Vagina (tissue), 2 donors: Measurements from ENCODE around the gene FAM171A1. TPM values are rescaled to one million over a fixed set of nuclear protein-coding genes. Genes with fewer than 3 reads are reported as not detected.
"Not testable (repeated sequence)": the region's sequence is repeated elsewhere in the genome, so short reads cannot be mapped to it uniquely, and the experiment has no call there.

Experiments used
- DNase-seq, 2 donors: peaks; one replicate each; pipeline ENCODE4 v3.0.0-alpha.2; 2017; ENCODE audit errors: extremely low spot score in 2 of 2
- H3K27ac ChIP-seq: fragments of 200-600 bp; sonication (generic); one replicate; pipeline ENCODE4 v1.5.1; 2019
- H3K27me3 ChIP-seq: fragments of 200-600 bp; sonication (generic); one replicate; pipeline ENCODE4 v1.5.1; 2019
- H3K36me3 ChIP-seq, 2 donors: fragments of 200-600 bp; sonication (generic); one replicate each; pipeline ENCODE4 v1.5.1; 2017 to 2019
- H3K4me1 ChIP-seq: fragments of 200-600 bp; sonication (generic); one replicate; pipeline ENCODE4 v1.5.1; 2019
- H3K4me3 ChIP-seq, 2 donors: fragments of 200-600 bp; sonication (generic); 1 replicate in 1 of 2; 2 replicates in 1 of 2; pipeline ENCODE4 v1.5.1; 2016 to 2019
- H3K9me3 ChIP-seq: fragments of 200-600 bp; sonication (generic); one replicate; pipeline ENCODE4 v1.5.1; 2019
- POLR2A ChIP-seq, 2 donors: fragments of 450-650 bp; IDR thresholded peaks; one replicate each; pipeline ENCODE4 v1.6.1; 2017; ENCODE audit warnings: antibody characterized with exemption in 2 of 2, mild to moderate bottlenecking in 2 of 2, moderate library complexity in 2 of 2
- POLR2AphosphoS5 ChIP-seq, 2 donors: sonication (generic); formaldehyde crosslinking; IDR thresholded peaks; one replicate each; pipeline ENCODE4 v1.9.0; 2017; ENCODE audit warnings: antibody characterized with exemption in 2 of 2, mild to moderate bottlenecking in 2 of 2, low read depth in 1 of 2; ENCODE audit not compliant: insufficient read depth in 1 of 2
- intact Hi-C: fragments of 100-400 bp; cut with DNase I; formaldehyde crosslinking; loops from one replicate; pipeline ENCODE4 v1.15.1; 2023
- total RNA-seq: library from RNA; depleted of rRNA; stranded (reverse); fragments of >200 nt; gene quantifications from one replicate; pipeline ENCODE4 v1.2.3, GENCODE V29; 2016
- TF ChIP-seq, protein P1 (sequence below), 3 experiments: fragments of 450-650 bp in 2 of 3; fragments of 200-600 bp in 1 of 3; sonication (generic) in 1 of 3; IDR thresholded peaks; one replicate each; pipeline ENCODE4 v1.5.1; 2017 to 2019; ENCODE audit warnings: antibody characterized with exemption in 3 of 3, mild to moderate bottlenecking in 2 of 3, moderate library complexity in 2 of 3

FAM171A1 gene
- total RNA-seq, 1 donor from 2014 or later, result 8.6 TPM

DNA sequence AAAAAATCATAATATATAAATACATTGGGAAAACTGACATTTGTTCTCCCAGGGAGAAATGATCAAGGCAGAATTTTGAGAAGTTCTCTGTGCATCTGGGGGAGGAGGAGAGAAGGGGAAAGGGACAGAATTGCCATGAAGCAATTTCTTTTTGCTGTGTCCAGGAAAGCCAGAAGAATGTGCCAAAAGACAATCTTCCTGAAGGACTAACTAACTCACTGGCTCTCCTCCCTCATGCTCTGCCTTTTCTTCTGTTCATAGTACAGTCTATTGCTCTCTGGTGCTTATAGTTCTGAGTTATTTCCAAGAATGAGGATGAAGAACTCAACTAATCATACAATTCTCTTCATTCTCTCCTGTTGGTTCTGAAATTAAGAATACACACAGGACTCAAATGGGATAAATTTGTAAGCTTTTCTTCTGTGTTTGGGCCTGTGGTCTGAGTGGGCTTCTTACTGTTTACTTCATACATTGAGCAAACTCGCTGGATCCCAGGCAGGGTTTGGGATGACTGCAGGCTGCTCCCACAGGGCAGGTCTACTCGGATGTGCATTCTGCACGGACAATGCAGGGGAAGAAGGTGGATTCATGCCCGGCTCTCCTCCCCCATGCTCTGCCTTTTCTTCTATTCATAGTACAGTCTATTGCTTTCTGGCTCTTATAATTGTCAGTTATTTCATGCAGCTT lies 22.2 kb upstream of the FAM171A1 start:
- intact Hi-C loops, result no loop called here
- no peak for TF ChIP-seq POLR2AphosphoS5 (IDR thresholded peaks at IDR 0.05; ENCODE audit: insufficient read depth in 1 of 2, low read depth in 1 of 2)
- TF ChIP-seq, protein P1, sequence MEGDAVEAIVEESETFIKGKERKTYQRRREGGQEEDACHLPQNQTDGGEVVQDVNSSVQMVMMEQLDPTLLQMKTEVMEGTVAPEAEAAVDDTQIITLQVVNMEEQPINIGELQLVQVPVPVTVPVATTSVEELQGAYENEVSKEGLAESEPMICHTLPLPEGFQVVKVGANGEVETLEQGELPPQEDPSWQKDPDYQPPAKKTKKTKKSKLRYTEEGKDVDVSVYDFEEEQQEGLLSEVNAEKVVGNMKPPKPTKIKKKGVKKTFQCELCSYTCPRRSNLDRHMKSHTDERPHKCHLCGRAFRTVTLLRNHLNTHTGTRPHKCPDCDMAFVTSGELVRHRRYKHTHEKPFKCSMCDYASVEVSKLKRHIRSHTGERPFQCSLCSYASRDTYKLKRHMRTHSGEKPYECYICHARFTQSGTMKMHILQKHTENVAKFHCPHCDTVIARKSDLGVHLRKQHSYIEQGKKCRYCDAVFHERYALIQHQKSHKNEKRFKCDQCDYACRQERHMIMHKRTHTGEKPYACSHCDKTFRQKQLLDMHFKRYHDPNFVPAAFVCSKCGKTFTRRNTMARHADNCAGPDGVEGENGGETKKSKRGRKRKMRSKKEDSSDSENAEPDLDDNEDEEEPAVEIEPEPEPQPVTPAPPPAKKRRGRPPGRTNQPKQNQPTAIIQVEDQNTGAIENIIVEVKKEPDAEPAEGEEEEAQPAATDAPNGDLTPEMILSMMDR (IDR thresholded peaks at IDR 0.05), result no peak
- TF ChIP-seq POLR2A (IDR thresholded peaks at IDR 0.05), result no peak
- Histone ChIP-seq H3K4me1 (no peaks in the 10 kb centered on the region), H3K4me3 (no peak overlapping the region), H3K27me3 (no peaks in the 10 kb centered on the region), H3K36me3 (no peaks in the 10 kb centered on the region), H3K27ac (no peak overlapping the region), H3K9me3 (no peaks in the 10 kb centered on the region)
- no peak for DNase-seq

DNA sequence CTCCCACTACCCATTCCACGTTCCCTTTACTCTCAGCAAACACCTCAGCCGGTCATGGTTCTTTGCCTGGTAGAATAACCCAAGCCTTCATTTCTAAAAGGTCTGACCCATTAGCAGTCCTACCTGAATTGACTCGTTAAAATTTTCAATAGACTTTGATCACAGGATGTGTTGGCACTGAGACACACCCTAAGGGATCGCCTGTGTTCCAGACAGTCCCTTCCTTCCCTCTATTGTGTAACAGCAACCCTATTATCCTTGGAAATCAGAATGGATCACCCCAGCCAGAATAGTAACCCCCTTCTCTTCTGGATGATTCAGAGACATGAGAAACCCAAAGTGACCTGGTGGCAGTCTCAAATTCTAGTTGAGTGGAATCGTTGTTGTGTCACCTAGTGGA lies 20.4 kb upstream of the FAM171A1 start:
- no peaks in the 10 kb centered on the region for H3K9me3 ChIP-seq
- no peak overlapping the region for H3K27ac ChIP-seq
- H3K4me1 ChIP-seq, result no peaks in the 10 kb centered on the region
- no peak for DNase-seq
- H3K36me3 ChIP-seq, result no peaks in the 10 kb centered on the region
- intact Hi-C loops, result no loop called here
- no peak overlapping the region for H3K4me3 ChIP-seq
- no peaks in the 10 kb centered on the region for H3K27me3 ChIP-seq
- TF ChIP-seq, protein P1 (IDR thresholded peaks at IDR 0.05), result no peak
- no peak for TF ChIP-seq POLR2AphosphoS5 (IDR thresholded peaks at IDR 0.05; ENCODE audit: insufficient read depth in 1 of 2, low read depth in 1 of 2)

GRCh38 chr10:15388172-15388571 lies 17.1 kb upstream of the FAM171A1 start:
- H3K36me3 ChIP-seq, H3K9me3 ChIP-seq, DNase-seq, intact Hi-C loops, H3K4me1 ChIP-seq, H3K27ac ChIP-seq, H3K4me3 ChIP-seq, H3K27me3 ChIP-seq: not testable (repeated sequence)

- peak in 1 of 2 donors; percentile 64 for DNase-seq
- Histone ChIP-seq H3K9me3 (no peaks in the 10 kb centered on the region), H3K4me3 (no peak overlapping the region), H3K27me3 (no peaks in the 10 kb centered on the region), H3K4me1 (no peaks in the 10 kb centered on the region), H3K27ac (no peak overlapping the region), H3K36me3 (no peaks in the 10 kb centered on the region)
- no peak for TF ChIP-seq POLR2A (IDR thresholded peaks at IDR 0.05)
- no peak for TF ChIP-seq POLR2AphosphoS5 (IDR thresholded peaks at IDR 0.05; ENCODE audit: insufficient read depth in 1 of 2, low read depth in 1 of 2)
- TF ChIP-seq, protein P1 (IDR thresholded peaks at IDR 0.05), result no peak
- intact Hi-C loops, result no loop called here
These were observed 15.9 kb upstream of the FAM171A1 start for GRCh38 chr10:15387021-15387420.

DNA sequence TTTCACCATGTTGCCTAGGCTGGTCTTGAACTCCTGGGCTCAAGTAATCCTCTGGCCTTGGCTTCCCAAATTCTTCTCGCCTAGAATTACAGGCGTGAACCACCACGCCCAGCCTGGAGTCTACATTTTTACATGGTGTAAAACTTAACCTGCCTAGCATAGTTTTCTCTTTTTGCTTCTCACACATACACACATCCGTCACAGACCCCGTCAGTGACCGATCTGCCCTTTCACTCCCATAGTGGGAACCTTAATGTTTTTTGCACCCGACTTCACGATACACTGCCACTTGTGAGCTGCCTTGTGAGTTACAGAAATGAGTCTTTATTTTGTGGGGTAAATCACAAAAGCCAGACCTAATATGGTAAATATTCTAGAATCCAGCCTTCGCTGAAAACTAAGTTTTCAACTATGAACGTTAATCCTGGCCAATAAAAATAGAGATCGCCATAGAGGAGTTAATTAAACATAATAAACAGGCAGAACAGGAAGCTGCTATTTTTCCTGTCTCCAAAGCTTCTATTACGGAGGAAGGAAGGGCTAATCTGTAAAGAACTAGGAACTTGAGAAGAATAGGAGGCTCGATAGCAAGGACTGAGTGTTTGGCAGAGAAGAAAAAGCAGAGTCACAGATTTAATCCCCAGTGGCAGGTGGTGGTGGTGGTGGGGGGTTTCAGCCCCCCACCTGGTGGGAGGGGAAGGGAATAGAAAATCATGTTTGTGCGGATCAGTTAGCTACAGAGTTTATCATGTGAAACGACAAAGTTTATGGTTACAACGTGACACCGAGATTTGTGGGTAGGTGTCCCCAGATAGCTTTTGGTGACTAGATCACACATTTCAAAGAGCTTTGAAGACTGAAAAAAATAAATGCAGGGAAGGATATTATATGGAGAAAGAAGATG lies 14.7 kb upstream of the FAM171A1 start:
- H3K27ac ChIP-seq, result no peak overlapping the region
- H3K4me1 ChIP-seq, result no peaks in the 10 kb centered on the region

More for the DNA sequence above, 14.7 kb upstream of the FAM171A1 start:
- peak in 1 of 2 donors; percentile 60 for DNase-seq
- no peak for TF ChIP-seq POLR2A (IDR thresholded peaks at IDR 0.05)
- peak in 1 of 2 donors; percentile 65 for TF ChIP-seq POLR2AphosphoS5 (IDR thresholded peaks at IDR 0.05; ENCODE audit: insufficient read depth in 1 of 2, low read depth in 1 of 2)
- TF ChIP-seq, protein P1 (IDR thresholded peaks at IDR 0.05), result no peak
- intact Hi-C loops, result no loop called here
- no peaks in the 10 kb centered on the region for H3K36me3 ChIP-seq
- H3K9me3 ChIP-seq, result no peaks in the 10 kb centered on the region
- no peak overlapping the region for H3K4me3 ChIP-seq
- H3K27me3 ChIP-seq, result no peaks in the 10 kb centered on the region
